ENCODE data around the gene VRK2. TPM values are rescaled to one million over a fixed set of nuclear protein-coding genes. Genes with fewer than 3 reads are reported as not detected.

VRK2 gene
- total and polyA plus RNA-seq, 2 experiments from 2014 or later, result 11.8 to 18.1 TPM

- Histone ChIP-seq H3K4me1 (ENCODE audit: low read depth) (no peaks in the 10 kb centered on the region), H3K27ac (no peak overlapping the region), H3K4me3 (no peak overlapping the region), H3K9me3 (ENCODE audit: low read depth) (no peaks in the 10 kb centered on the region), H3K27me3 (no peaks in the 10 kb centered on the region), H3K36me3 (no peaks in the 10 kb centered on the region)
- DNase-seq (ENCODE audit: low read depth in 1 of 2, low spot score in 1 of 2), result peak in 1 of 2 donors; percentile 19
- TF ChIP-seq, protein P1, sequence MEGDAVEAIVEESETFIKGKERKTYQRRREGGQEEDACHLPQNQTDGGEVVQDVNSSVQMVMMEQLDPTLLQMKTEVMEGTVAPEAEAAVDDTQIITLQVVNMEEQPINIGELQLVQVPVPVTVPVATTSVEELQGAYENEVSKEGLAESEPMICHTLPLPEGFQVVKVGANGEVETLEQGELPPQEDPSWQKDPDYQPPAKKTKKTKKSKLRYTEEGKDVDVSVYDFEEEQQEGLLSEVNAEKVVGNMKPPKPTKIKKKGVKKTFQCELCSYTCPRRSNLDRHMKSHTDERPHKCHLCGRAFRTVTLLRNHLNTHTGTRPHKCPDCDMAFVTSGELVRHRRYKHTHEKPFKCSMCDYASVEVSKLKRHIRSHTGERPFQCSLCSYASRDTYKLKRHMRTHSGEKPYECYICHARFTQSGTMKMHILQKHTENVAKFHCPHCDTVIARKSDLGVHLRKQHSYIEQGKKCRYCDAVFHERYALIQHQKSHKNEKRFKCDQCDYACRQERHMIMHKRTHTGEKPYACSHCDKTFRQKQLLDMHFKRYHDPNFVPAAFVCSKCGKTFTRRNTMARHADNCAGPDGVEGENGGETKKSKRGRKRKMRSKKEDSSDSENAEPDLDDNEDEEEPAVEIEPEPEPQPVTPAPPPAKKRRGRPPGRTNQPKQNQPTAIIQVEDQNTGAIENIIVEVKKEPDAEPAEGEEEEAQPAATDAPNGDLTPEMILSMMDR (IDR thresholded peaks at IDR 0.05; ENCODE audit: low read depth, low read length), result no peak
Measured at GRCh38 chr2:58098254-58099095, 51.9 kb downstream of the VRK2 start.

DNA sequence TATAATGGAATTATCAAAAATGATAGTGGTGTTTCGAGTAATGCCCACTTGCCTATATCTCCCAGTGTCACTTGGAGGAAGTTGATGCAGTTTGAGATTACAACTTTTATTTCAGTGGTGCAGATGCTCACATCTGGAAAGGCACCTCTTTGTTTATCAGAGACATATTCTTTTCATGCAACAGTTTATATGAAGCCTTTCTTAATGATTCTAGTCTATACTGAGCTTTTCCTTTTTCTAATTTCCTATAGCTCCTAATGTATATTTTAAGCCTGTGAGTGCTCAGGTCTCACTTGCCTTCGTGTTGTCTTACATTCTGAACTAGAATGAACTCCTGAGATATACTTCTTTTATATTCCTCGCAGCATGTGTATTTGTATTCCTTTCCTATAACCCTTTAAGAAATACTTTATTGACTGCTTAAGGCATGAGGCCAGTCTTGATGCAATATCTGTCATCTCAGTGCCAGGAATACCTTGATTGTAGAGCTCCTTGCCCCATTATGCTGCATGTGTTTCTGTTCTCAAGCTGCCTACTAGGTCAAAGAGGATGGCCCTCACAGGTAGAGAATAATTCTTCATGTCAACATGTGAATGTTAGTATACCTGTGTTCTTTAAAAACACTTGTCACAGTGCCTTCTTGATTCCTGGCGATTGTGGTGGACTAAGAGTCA lies 52.6 kb downstream of the VRK2 start:
- Histone ChIP-seq H3K36me3 (no peaks in the 10 kb centered on the region), H3K27me3 (no peaks in the 10 kb centered on the region), H3K9me3 (ENCODE audit: low read depth) (no peaks in the 10 kb centered on the region), H3K27ac (no peak overlapping the region), H3K4me3 (no peak overlapping the region), H3K4me1 (ENCODE audit: low read depth) (no peaks in the 10 kb centered on the region)
- DNase-seq (ENCODE audit: low read depth in 1 of 2, low spot score in 1 of 2), result no peak
- TF ChIP-seq, protein P1 (IDR thresholded peaks at IDR 0.05; ENCODE audit: low read depth, low read length), result no peak

- no peak overlapping the region for H3K4me3 ChIP-seq
- no peaks in the 10 kb centered on the region for H3K4me1 ChIP-seq (ENCODE audit: low read depth)
- no peaks in the 10 kb centered on the region for H3K9me3 ChIP-seq (ENCODE audit: low read depth)
- H3K27me3 ChIP-seq, result no peaks in the 10 kb centered on the region
- no peaks in the 10 kb centered on the region for H3K36me3 ChIP-seq
- peak in 1 of 2 donors; percentile 40 for DNase-seq (ENCODE audit: low read depth in 1 of 2, low spot score in 1 of 2)
- TF ChIP-seq, protein P1 (IDR thresholded peaks at IDR 0.05; ENCODE audit: low read depth, low read length), result no peak
- H3K27ac ChIP-seq, result no peak overlapping the region
Measured at GRCh38 chr2:58101500-58101899, 54.9 kb downstream of the VRK2 start.

GRCh38 chr2:58106896-58107295 lies 60.3 kb downstream of the VRK2 start:
- TF ChIP-seq, protein P1 (IDR thresholded peaks at IDR 0.05; ENCODE audit: low read depth, low read length), result no peak
- no peak overlapping the region for H3K27ac ChIP-seq
- no peaks in the 10 kb centered on the region for H3K4me1 ChIP-seq (ENCODE audit: low read depth)
- no peaks in the 10 kb centered on the region for H3K9me3 ChIP-seq (ENCODE audit: low read depth)
- no peak for DNase-seq (ENCODE audit: low read depth in 1 of 2, low spot score in 1 of 2)
- H3K36me3 ChIP-seq, result no peaks in the 10 kb centered on the region
- no peak overlapping the region for H3K4me3 ChIP-seq
- H3K27me3 ChIP-seq, result no peaks in the 10 kb centered on the region

DNA sequence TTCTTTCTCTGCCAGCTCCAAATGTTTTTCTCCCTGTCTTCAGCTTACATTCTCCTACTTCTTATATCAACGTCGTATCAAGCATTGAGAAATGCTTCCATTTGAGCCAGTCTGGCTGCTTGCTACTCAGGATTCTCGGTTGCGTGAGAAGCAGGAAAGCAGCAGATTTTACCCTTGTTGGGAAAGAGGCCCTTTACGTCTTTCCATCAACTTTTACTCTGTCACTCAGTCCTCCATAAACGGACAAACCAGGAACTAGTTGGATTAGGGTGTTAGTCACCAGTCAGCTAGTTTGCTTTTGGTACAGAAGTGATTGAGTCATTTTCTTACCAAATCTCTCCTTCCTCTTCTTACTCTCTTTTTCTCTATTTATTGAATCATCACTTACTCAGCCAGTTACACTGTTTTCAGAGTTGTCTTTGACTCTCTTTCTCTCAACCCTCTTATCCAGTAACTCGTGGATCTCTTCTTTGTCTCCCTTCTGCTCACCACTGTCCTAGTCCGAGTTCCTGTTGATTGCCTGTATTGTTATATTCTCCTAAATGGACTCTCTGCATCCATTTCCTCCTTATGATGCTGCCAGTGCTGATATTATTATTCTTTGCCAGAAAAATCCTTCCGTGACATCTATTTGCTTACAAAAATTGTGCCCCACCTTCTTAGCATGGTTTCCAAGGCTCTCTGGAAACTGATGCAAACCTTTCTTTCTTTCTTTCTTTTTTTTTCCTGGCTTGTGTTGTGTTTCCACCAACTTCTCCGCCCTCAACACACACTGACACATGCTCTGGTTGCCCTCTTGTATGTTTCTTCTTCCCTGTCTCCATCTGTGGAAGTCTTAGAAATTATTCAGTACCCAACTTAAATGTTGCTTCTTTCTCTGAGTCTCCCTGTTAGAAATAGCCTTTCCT lies 61.5 kb downstream of the VRK2 start:
- no peak overlapping the region for H3K27ac ChIP-seq
- no peaks in the 10 kb centered on the region for H3K36me3 ChIP-seq
- no peaks in the 10 kb centered on the region for H3K27me3 ChIP-seq
- DNase-seq (ENCODE audit: low read depth in 1 of 2, low spot score in 1 of 2), result peak in 1 of 2 donors; percentile 86
- H3K4me1 ChIP-seq (ENCODE audit: low read depth), result no peaks in the 10 kb centered on the region
- H3K9me3 ChIP-seq (ENCODE audit: low read depth), result no peaks in the 10 kb centered on the region
- H3K4me3 ChIP-seq, result no peak overlapping the region
- TF ChIP-seq, protein P1 (IDR thresholded peaks at IDR 0.05; ENCODE audit: low read depth, low read length), result no peak
